Measurements from ENCODE around the gene TUT7.
"Not testable (repeated sequence)": the region's sequence is repeated elsewhere in the genome, so short reads cannot be mapped to it uniquely, and the experiment has no call there.

The TUT7 gene

DNA sequence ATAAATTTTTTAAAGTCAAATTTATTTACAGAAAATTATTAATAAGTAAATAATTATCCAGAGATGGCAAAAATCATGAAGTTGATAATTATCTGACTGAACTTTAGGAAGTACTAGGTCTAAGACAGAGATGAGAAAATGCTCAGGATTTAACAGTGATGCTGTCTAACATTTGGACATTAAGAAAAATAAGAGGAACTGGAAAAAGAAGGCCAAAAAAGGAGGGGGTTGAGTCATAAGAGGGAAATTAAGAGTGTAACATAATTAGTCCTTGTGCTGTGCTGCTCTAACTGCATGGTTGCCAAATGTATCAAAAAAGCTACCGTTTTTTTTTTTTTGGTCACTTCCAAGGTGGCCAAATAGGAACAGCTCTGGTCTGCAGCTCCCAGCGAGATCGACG, 35.4 kb upstream of the TUT7 start:
- Histone ChIP-seq H3K4me3 (ENCODE audit: insufficient read depth, low read length, poor library complexity, severe bottlenecking) (no peak overlapping the region), H4K20me1 (ENCODE audit: low read depth, low read length) (no peaks in the 10 kb centered on the region), H3K79me2 (ENCODE audit: insufficient read depth, low read length) (no peaks in the 10 kb centered on the region), H3K4me2 (ENCODE audit: low read depth, low read length, poor library complexity, severe bottlenecking) (no peak overlapping the region), H3K36me3 (ENCODE audit: low read length) (no peaks in the 10 kb centered on the region), H3F3A (ENCODE audit: insufficient read depth) (no peaks in the 10 kb centered on the region), H2AFZ (ENCODE audit: low read depth, low read length, severe bottlenecking) (no peak overlapping the region), H3K27ac (ENCODE audit: low read depth, low read length) (no peak overlapping the region), H3K27me3 (ENCODE audit: low read length) (no peaks in the 10 kb centered on the region), H3K9ac (ENCODE audit: low read length) (no peak overlapping the region), H3K9me3 (ENCODE audit: insufficient read depth, low read length) (no peaks in the 10 kb centered on the region), H3K9me2 (replicated peaks; ENCODE audit: insufficient read depth, low read length) (no peaks in the 10 kb centered on the region)
- TF ChIP-seq, protein P1, sequence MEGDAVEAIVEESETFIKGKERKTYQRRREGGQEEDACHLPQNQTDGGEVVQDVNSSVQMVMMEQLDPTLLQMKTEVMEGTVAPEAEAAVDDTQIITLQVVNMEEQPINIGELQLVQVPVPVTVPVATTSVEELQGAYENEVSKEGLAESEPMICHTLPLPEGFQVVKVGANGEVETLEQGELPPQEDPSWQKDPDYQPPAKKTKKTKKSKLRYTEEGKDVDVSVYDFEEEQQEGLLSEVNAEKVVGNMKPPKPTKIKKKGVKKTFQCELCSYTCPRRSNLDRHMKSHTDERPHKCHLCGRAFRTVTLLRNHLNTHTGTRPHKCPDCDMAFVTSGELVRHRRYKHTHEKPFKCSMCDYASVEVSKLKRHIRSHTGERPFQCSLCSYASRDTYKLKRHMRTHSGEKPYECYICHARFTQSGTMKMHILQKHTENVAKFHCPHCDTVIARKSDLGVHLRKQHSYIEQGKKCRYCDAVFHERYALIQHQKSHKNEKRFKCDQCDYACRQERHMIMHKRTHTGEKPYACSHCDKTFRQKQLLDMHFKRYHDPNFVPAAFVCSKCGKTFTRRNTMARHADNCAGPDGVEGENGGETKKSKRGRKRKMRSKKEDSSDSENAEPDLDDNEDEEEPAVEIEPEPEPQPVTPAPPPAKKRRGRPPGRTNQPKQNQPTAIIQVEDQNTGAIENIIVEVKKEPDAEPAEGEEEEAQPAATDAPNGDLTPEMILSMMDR (IDR thresholded peaks at IDR 0.05; ENCODE audit: insufficient read depth, low read length, poor library complexity, severe bottlenecking) = no peak
- no peak for TF ChIP-seq EZH2phosphoT487 (conservative IDR thresholded peaks at IDR 0.05; ENCODE audit: low read length)

DNA sequence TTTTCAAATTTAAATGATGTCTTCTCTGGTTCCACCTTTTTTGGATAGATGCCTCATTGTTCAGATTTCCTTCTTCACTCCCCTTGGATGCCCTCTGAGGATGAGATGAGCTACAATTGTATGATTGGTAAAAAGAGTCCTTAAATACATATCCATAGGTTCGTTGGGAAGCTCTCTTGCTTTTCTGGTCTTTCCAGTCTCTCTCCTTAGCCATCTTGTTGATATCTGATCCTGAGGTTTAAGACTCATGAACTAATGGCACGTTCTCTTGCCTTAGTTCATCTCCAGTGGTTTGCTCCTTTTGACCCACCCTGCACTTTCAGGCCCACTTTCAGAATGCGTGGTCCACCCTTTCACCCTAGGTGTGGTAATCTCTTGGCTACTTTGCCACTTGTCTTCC, 33.2 kb upstream of the TUT7 start:
- no peak overlapping the region for H3K4me2 ChIP-seq (ENCODE audit: low read depth, low read length, poor library complexity, severe bottlenecking)
- H4K20me1 ChIP-seq (ENCODE audit: low read depth, low read length) = no peaks in the 10 kb centered on the region
- no peaks in the 10 kb centered on the region for H3K36me3 ChIP-seq (ENCODE audit: low read length)
- no peak overlapping the region for H3K9ac ChIP-seq (ENCODE audit: low read length)
- TF ChIP-seq EZH2phosphoT487 (conservative IDR thresholded peaks at IDR 0.05; ENCODE audit: low read length) = no peak
- TF ChIP-seq, protein P1 (IDR thresholded peaks at IDR 0.05; ENCODE audit: insufficient read depth, low read length, poor library complexity, severe bottlenecking) = no peak
- no peaks in the 10 kb centered on the region for H3K79me2 ChIP-seq (ENCODE audit: insufficient read depth, low read length)
- no peaks in the 10 kb centered on the region for H3K27me3 ChIP-seq (ENCODE audit: low read length)
- no peaks in the 10 kb centered on the region for H3F3A ChIP-seq (ENCODE audit: insufficient read depth)
- peaks cover 4% of the 10 kb centered on the region; the same call in 1 of the 2 replicates for H3K9me3 ChIP-seq (ENCODE audit: insufficient read depth, low read length)
- no peak overlapping the region for H3K27ac ChIP-seq (ENCODE audit: low read depth, low read length)
- no peaks in the 10 kb centered on the region for H3K9me2 ChIP-seq (replicated peaks; ENCODE audit: insufficient read depth, low read length)
- no peak overlapping the region for H3K4me3 ChIP-seq (ENCODE audit: insufficient read depth, low read length, poor library complexity, severe bottlenecking)
- no peak overlapping the region for H2AFZ ChIP-seq (ENCODE audit: low read depth, low read length, severe bottlenecking)

DNA sequence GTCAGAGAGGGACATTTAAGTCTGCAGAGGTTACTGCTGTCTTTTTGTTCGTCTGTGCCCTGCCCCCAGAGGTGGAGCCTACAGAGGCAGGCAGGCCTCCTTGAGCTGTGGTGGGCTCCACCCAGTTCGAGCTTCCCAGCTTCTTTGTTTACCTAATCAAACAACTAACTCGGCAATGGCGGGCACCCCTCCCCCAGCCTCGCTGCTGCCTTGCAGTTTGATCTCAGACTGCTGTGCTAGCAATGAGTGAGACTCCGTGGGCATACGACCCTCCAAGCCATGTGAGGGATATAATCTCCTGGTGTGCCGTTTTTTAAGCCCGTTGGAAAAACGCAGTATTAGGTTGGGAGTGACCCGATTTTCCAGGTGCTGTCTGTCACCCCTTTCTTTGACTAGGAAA, 28.8 kb upstream of the TUT7 start:
- H3K79me2 ChIP-seq (ENCODE audit: insufficient read depth, low read length); H3K4me2 ChIP-seq (ENCODE audit: low read depth, low read length, poor library complexity, severe bottlenecking); H2AFZ ChIP-seq (ENCODE audit: low read depth, low read length, severe bottlenecking); H3K9ac ChIP-seq (ENCODE audit: low read length); H4K20me1 ChIP-seq (ENCODE audit: low read depth, low read length); H3F3A ChIP-seq (ENCODE audit: insufficient read depth); H3K27me3 ChIP-seq (ENCODE audit: low read length); H3K27ac ChIP-seq (ENCODE audit: low read depth, low read length); H3K9me2 ChIP-seq (replicated peaks; ENCODE audit: insufficient read depth, low read length); H3K36me3 ChIP-seq (ENCODE audit: low read length); H3K4me3 ChIP-seq (ENCODE audit: insufficient read depth, low read length, poor library complexity, severe bottlenecking); H3K9me3 ChIP-seq (ENCODE audit: insufficient read depth, low read length): not testable (repeated sequence)

DNA sequence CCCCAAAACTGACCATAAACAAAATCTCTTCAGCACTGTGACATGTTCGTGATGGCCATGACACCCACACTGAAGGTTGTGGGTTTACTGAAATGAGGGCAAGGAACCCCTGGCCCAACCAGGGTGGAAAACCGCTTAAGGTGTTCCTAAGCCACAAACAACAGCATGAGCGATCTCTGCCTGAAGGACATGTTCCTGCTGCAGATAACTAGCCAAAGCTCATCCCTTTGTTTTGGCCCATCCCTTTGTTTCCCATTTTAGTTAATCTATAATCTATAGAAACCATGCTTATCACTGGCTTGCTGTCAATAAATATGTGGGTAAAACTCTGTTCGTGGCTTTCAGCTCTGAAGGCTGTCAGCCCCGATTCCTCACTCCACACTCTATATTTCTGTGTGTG, 21.8 kb upstream of the TUT7 start:
- no peaks in the 10 kb centered on the region for H4K20me1 ChIP-seq (ENCODE audit: low read depth, low read length)
- no peaks in the 10 kb centered on the region for H3K36me3 ChIP-seq (ENCODE audit: low read length)
- H3F3A ChIP-seq (ENCODE audit: insufficient read depth) = no peaks in the 10 kb centered on the region

More for the DNA sequence above, 21.8 kb upstream of the TUT7 start:
- no peaks in the 10 kb centered on the region for H3K9me2 ChIP-seq (replicated peaks; ENCODE audit: insufficient read depth, low read length)
- TF ChIP-seq, protein P1 (IDR thresholded peaks at IDR 0.05; ENCODE audit: insufficient read depth, low read length, poor library complexity, severe bottlenecking) = no peak
- TF ChIP-seq EZH2phosphoT487 (conservative IDR thresholded peaks at IDR 0.05; ENCODE audit: low read length) = no peak
- no peaks in the 10 kb centered on the region for H3K9me3 ChIP-seq (ENCODE audit: insufficient read depth, low read length)
- no peak overlapping the region for H3K4me2 ChIP-seq (ENCODE audit: low read depth, low read length, poor library complexity, severe bottlenecking)
- H3K4me3 ChIP-seq (ENCODE audit: insufficient read depth, low read length, poor library complexity, severe bottlenecking) = no peak overlapping the region
- no peak overlapping the region for H3K9ac ChIP-seq (ENCODE audit: low read length)
- H3K27ac ChIP-seq (ENCODE audit: low read depth, low read length) = no peak overlapping the region
- H3K27me3 ChIP-seq (ENCODE audit: low read length) = no peaks in the 10 kb centered on the region
- no peak overlapping the region for H2AFZ ChIP-seq (ENCODE audit: low read depth, low read length, severe bottlenecking)
- no peaks in the 10 kb centered on the region for H3K79me2 ChIP-seq (ENCODE audit: insufficient read depth, low read length)

Measured in SU-DHL-6 (cell line).